ENCODE results near the gene PPP1R27.

The PPP1R27 gene

DNA sequence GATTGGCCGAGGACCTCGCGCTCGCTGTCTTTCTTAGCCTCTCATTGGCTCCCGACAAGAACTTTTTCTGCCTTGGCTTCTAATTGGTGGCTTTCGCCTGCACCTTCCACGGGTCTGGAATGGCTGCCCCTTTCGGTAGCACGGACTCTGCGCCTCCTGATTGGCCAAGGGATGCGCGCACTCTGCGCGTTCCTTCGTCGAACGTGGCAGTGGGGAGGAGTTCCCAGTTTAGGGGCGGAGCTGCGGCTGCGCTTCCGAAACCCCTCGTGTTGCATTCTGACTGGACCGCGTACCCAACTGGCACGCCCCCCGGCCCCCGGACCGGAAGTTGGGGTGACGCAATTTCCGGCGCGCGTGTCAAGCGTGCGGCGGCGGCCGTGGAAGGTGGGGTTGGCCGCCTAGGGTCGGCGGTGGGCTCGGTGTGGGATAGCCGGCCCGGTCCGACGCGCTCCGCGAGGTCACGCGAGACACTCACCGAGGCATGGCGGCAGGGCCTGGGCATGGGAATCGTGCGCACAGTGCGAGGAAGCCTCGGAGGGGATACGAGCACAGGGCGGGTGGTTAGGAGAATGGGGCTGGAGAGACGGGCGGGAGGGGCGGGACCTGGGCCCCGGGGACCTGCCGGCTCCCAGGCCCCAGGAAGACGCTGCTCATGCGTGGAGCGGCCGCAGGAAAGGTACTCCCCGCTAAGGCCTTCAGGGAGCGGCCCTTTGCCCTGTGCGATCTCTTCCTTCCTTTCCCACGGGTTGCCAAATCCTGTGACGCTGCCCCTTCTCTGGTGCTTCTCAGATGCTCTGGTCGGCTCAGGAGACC, 26.1 kb upstream of the PPP1R27 start:
- peak; percentile 100 for DNase-seq

GRCh38 chr17:81859906-81860755, 25.3 kb upstream of the PPP1R27 start, which contains the start of gene P4HB:
Gene P4HB (minus strand): TSS chr17:81860535. CDS start chr17:81860471, 64 bp downstream.
- no peak for DNase-seq

GRCh38 chr17:81858967-81859905, 24.4 kb upstream of the PPP1R27 start:
- no peak for DNase-seq

- DNase-seq, result no peak
These were observed 23.5 kb upstream of the PPP1R27 start for GRCh38 chr17:81858170-81858966.

DNA sequence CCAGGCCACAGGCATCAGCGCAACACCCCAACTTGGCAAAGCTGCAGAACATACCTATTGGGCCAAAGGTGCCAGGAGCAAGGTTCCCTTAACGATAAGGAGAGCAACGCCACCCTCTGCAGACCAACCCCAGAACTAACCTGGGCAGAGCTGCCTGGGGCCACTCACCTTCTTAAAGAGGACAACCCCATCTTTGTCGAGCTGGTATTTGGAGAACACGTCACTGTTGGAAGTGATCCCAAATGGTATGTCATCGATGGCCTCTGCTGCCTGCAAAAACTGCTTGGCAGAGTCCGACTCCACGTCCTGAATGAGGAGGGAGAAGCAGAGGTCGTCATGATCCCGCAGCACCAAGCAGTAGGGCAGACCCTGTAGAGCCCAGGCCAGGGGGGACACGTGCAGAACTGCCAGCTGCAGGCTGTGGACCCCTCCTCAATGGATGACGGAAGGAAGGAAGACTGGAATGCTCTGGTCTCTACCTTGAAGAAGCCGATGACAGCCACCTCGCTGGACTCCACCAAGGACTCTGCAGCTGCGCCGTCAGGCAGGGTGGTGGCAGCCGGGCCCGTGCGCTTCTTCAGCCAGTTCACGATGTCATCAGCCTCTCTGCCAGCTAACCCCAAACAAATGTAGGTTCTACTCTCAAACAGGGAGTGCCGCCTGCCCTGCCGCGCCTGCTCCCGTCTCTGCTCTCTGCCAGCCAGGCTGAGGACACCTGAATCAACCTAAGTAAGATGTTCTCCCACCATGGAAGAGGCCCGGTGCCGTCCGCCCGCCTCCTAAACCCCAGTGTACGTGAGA, 20.3 kb upstream of the PPP1R27 start:
- no peak for DNase-seq

DNA sequence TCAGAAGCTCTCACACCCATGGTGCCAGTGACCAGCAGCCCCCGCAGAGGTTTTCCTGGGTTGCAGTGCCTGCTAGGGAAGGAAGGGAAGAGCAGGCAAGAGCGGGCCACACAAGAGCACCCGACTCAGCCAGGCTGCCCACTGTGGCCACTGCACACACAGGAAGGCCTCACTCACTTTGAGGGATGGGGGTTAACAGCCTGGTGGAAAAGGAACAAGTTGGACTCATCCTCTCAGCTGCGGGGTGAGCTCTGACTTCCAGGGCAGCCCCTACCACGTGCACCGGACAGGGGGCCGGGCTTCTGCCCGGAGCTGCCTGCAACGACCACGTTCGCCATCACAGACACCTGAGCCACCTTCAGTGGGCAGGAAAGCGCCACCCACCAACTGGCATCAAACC, 17.4 kb upstream of the PPP1R27 start:
- no peak for DNase-seq

GRCh38 chr17:81851423-81851822, 16.6 kb upstream of the PPP1R27 start:
- DNase-seq, result no peak

DNA sequence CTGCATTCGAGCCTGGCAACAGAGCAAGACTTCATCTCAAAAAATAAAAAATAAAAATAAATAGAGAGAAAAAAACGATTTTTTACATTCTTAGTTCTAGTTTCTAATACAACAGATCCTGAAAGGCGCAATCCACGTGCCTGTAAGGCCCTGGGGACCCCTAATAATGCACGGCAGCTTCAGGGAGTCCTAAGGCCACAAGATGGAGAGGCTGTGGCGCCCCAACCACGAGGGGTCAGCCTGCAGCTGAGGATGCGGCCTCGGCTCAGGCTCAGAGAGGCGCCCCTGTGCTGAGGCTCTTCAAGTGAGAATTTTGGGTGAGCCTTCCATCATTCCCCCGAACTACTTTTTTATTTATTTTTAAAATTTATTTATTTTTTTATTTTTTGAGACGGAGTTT, 14.6 kb upstream of the PPP1R27 start:
- DNase-seq, result no peak

- DNase-seq, result no peak
These were observed 12.2 kb upstream of the PPP1R27 start for GRCh38 chr17:81846743-81847689.

DNA sequence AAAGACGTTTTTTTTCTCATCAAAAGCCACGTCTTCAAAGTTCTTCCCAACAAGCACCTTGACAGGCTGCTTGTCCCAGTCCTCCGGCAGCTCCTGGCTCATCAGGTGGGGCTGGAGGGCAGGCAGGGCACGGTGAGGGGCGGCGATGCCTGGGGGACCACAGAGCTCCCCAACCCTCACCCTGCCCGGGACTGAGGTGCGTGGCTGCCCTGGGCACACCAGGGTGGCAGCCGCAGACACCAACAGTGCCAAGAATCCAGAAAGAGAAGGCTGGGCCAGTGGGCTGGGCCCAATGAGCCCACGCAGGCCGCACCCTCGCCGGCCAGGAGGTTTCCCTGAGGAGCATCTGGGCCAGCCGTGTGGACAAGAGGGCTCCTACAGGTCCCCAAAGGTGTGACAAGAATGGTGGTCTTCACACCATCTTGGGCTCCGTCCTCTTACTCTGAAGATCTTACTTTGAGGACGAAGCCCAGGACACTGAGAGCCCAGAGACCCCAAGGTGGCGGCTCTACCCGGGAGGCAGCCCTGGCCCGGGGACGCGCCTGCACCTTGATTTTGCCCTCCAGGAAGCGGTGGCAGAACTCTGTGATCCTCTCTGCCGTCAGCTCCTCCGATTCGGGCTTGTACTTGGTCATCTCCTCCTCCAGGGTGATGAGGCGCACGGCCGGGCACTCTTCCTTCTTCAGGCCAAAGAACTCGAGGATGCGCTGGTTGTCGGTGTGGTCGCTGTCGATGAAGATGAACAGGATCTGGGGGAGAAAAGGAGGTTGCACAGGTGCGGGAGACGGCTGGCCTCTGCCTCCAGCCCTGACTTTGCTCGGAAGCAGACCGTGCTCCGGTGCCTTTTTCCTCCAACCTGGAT, 11.3 kb upstream of the PPP1R27 start:
- no peak for DNase-seq

GRCh38 chr17:81845361-81845760, 10.5 kb upstream of the PPP1R27 start:
- DNase-seq, result no peak

DNA sequence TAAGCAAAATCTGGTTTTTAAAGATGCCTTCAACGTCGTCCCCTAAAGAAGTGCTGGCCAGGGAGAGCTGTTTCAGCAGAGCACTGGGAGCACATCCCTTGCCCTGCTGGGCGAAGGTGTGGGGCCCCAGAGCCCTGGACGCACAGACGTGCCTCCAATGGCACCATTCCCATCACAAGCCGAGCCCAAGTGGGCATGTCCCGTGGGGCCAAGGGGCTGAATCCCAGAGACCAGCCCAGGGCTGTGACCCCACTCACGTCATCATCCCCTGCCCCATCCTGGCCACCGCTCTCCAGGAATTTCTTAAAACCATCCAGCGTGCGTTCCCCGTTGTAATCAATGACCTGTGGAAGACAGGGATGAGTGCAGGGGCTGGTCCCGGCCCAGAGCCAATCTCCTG, 10.0 kb upstream of the PPP1R27 start:
- no peak for DNase-seq

DNA sequence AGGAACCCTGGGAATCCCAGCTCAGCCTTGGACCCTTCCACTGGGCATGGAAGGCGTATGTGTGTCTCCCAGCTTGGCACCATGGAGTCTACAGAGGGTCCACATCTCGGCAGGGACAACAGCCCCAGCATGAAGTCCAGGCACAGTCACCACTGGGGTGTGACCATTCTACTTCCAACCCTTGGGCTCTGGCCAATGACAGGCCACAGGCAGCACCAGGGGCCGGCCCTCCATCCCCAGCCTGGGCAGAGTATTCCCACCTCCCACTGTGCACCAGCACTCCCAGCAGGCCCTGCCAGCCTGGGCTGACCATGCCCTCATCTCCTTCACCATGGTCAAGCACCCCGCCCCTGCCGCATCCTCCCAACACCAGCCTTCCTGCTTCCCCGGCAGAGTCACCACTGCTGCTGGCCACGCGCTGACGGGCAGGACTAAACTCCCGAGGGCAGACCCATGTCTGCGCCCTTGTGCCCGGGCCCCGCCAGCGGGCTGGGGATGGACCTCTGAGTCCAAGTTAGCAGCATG, 9.5 kb upstream of the PPP1R27 start:
- DNase-seq, result no peak

DNA sequence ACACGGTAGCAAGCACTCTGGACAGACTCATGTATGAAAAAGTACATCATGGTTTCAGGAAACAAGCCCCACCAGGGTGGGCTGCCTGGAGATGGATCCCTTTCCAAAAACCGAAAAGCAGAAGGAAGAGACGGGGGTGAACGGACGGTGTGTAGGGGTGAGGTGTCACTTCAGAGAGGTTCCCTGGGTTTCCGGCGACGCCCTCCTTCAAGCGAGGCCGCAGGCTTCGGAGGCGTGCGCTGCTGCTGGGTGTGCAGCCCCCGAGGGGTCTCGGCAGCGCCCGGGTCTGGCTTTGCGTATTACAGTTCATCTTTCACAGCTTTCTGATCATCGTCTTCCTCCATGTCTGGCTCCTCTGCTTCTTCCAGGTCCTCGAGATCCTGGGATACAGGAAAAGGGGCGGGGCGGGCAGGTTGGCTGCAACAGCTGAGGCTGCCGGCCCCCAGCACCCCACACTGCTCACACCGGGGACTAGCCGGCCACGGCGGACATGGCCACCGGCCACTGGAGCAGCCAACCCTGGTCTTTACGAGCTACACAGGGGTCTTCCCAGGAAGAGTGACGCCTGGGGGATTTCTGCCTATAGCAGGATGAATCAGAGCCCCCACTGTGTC, 9.0 kb upstream of the PPP1R27 start:
- no peak for DNase-seq

- DNase-seq, result no peak
These were observed 8.1 kb upstream of the PPP1R27 start for GRCh38 chr17:81842725-81843504.

DNA sequence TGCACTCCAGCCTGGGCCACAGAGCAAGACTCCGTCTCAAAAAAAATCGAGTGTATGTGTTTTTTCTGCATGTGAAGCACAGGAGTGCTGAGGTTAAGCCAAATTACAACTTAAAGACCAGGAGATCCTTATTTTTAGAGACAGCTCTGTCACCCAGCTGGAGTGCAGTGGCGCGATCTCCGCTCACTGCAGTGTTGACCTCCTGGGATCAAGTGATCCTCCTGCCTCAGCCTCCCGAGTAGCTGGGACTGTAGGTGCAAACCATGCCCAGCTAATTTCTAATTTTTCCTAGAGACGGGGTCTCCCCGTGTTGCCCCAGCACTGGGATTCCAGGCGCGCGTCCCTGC, 7.5 kb upstream of the PPP1R27 start:
- DNase-seq, result no peak

- no peak for DNase-seq
These were observed 7.0 kb upstream of the PPP1R27 start for GRCh38 chr17:81841866-81842265.
